CD4-positive, alpha-beta T cell treated with Interleukin-6 at 100 ng/mL for 8 hours (primary cell): ENCODE data around the gene LRRC9.
A peak's percentile ranks its signal among the peaks of the same experiment; 100 is the strongest.
"Not testable (repeated sequence)": the region's sequence is repeated elsewhere in the genome, so short reads cannot be mapped to it uniquely, and the experiment has no call there.

ENCODE experiments used
- DNase-seq: peaks from one replicate; pipeline ENCODE4 v3.0.0-alpha.2; 2020; ENCODE audit warnings: mixed read lengths, low spot score

The LRRC9 gene

DNA sequence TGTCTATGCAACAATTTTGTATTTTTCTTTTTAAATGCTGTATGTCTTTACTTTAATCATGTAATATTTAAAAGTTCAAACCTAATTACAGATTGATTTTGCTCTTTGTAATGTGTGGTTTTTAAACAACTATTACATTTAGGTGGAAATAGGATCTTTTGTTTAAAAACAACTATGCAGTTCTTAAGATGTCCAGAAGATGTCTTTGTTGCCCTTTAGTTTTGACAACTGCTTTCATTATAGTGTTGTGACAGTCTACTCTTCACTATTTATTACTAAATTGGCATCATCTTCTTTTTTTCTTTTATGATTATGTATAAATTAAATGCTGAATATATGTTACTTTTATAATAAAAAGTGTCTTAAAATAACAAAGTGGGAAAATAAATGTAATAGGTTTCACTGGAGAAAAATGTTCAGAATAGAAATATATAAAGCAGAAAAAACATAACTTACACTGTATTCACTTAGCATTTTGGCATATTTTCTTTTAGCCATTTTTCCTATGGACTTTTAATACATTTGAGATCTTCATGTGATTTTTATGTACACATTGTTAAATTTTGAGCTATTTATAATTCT is 144.6 kb downstream of the LRRC9 start:
- peak; percentile 22 for DNase-seq

DNA sequence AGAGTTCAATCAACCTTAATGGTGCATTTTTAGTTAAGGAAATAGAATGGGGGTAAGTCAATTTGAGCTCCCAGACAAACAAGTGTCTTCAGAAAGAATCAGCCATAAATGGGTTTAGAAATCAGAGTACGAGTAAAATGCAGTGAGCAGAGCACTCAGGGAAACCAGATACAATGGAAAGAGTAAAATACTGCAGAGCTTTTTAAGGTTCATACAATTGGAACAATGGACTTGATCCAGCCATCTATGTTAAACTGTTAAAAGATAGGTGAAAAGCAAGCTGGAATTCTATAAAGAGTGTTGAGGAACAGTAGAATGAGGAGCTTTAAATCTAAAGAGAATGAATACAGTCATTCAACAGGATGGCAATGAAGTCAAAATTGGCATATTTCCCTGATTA is 147.9 kb downstream of the LRRC9 start:
- no peak for DNase-seq

DNA sequence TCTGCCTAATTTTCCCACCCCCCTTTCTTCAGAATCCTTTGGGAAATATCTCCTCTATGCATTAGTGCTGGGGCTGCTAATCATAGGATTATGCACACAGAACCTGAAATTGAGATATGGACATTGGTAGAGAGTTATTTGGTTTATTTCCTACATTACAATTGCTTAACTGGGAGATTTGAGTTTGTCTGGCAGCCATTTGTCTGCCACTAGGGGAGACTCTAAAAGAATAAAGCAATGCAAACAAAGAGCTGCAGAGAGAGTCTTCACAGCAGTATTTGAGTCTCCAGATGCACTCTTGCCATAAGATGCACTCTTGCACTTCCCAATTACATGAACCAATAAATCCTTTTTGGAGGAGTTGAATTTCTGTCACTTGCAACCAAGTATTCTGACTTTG is 159.8 kb downstream of the LRRC9 start:
- DNase-seq, result no peak

DNA sequence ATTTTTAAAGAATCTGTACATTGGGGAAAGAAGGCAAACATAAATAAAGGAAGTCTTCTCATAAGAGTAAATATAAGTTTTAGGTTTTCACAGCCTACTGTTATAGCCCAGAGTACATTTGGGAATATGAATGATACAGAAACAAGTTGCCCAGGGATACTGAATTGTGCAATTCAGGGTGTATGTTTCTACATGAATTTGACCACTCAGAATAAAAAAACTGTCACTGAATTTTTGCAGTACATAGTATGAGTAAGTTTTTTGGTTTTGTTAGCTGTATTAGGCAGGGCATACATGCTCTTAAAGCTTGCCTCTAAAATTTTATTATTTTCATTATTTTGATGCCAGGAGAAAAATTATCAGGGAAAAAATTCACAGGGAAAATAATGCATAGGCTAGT is 165.1 kb downstream of the LRRC9 start:
- DNase-seq, result no peak

DNA sequence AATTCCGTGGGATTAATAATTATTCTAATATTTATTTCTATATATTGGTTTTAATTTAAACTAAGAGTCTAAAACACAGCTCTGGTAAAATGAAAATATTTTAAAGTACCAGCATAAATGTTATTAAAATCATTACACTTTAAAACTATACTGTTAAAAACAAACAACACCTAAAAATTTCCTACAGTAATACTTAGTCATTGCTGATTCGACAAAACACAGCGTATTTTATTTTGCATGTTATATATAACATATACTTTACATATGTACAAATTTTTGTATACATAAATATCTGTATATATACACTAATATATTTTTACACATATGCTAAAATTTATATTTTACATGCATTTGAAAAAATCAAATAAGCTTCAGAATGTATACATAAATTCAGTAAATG is 165.7 kb downstream of the LRRC9 start:
- DNase-seq, result no peak

DNA sequence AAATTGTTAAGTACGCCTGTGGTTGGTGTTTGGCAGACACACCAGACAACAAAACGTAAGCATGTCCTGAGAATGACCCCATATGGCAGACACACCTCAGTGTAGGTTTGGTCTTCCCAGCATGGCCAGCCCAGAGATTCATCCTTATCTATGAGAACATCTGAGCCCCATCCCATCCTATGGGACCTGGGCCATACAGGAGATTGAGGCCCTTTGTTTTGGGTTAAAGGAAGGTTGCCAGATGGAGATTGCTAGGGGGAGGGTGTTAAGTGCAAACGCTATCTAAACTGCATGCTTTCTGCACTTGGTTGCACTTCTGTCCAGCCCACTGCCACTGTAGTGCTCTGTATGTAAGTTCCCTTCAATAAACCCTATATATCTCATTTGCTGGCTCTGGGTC is 167.7 kb downstream of the LRRC9 start:
- DNase-seq, result no peak

DNA sequence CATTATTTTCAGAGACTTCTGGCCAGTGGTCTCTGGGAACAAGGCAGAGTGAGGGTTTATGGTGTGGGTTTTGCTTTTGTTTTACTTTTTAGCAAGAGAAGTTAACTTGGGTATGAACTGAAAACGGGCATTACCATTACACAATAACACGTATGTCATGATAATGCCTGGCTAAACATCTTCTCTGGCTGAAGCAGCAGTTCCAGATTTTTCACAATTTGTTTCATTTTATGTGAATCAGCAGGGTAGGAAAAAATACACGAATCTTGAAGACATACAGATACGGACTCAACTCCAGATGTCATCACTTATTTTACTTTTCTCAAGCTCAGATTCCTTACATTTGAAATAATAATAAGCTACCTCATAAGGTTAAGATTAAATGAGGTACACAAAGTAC is 169.3 kb downstream of the LRRC9 start:
- no peak for DNase-seq

DNA sequence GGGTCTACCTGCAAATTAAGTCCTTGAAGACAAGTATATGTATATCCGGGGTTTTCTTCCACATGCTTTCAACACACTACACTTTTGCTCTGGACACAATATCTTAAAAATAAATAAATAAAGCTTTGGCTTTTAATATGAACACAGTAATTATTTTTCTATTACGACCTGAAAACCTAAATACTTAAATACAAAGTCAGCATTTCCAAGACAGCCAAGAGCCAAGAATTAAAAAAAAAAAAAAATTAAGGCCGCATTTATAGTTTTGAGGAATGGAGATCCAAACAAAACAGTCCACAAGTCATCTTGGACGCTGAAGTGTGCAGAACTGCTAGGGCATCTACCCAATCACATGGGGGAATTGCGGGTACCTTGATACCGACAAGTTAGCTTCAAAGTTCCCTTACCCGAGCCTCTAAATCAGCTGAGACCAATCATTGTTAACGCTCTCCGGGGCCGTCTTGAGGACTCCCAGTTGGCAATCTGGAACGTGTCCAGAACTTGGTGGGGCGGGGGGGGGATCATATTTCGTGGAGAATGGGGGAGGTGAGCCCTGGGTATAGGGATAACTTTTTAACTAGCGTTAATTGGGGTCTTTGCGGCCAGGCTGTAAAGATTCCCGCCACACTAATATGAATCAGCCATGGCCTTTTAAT is 171.0 kb downstream of the LRRC9 start:
- DNase-seq, result peak; percentile 6

DNA sequence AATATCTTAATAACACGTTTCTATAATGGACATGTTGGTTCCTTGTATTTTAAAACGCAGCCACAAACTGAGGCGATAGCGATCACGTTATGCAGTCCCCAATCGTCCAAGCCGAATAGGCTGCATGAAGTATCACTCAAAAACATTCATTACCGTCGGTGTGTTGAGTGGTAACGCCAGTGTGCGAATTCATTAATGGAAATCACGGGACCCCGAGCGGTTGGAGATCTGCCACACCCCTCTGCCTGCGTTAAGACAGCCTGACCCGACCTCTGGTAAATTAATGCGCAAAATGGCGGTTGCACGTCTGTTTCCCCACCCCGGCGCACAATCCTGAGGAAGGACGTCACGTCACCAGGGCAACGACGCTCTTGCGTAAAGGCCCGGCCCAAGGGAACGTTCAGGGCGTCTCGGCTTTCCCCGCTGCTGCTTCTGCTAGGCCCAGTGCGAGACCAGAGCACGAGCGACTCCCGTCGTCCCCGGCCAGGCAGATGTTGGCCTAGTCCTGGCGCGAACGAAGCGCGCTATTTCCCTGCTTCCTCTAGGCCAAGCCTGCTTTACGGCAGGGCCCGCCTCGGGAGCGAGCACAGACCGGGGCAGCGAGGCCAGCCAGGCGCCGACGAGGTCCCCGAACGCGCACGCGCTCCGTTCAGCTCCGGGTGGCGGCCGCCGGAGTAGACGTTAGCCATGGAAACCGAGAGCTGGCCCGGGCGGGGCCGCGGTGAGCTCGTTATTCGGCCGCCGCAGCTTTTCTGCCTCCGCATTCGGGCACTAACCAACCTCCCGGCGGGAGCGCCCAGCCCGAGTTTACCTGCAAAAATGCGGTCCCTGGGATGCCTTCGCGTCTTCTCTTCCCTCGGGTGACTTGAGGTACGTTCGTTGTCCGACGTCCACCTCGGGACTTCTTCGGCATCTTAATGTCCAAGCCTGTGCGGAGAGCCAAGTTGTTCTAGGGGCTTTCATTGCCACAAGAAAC is 171.9 kb downstream of the LRRC9 start, which contains the start of gene PCNX4:
PCNX4 (plus strand) TSS at position 374 of the 976 bp plus-strand sequence. CDS start 15,716 bp downstream, outside the sequence.
- DNase-seq, result peak; percentile 93

DNA sequence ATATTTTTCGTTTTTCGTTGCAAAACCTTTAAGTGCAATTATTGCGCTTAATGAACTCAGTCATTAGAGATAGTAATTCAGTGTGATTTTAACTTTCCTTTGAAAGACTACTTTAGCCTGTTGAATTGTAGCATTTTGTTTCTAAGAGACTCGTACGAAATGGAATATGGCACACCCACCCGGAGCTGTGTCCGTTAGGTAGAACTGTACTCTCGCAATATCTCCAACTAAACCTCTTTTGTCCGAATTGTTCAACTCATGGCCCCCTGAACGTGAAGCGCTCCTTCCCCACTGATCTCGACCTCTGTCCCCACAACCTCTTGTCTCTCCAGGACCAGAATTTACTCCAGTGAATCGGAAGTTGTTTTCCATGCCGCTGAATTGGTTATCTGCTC is 172.6 kb downstream of the LRRC9 start:
- no peak for DNase-seq

DNA sequence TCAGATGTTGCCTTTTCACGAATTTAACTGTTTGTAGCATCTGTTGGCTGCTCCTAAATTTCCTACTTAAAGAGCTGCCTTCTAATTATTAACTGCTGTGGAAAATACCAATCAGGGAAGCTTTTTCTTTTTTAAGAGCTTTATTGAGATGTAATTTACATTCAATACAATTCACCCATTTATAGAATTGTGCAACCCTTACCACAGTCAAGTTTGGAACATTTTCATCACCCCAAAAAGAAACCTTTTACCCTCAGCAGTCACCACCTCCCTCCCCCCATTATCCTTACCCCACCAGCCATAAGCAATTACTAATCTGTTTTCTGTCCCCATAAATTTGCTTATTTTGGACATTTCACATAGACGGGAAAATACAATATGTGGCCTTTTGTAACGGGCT is 173.1 kb downstream of the LRRC9 start:
- DNase-seq, result no peak

DNA sequence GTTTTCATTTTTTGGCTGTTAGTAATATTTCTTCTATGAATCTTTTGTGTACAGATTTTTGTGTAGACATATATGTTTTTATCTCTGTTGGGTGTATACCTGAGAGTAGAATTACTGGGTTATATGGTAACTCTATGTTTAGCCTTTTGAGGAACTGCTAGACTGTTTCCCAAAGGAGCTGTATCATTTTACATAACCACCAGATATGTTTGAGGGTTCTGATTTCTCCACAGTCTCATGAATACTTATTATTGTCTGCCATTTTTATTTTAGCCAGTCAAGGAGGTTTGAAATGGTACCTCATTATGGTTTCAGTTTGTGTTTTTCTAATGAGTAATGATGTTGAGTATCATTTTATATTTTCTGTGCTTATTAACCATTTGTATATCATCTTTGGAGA is 173.7 kb downstream of the LRRC9 start:
- no peak for DNase-seq

DNA sequence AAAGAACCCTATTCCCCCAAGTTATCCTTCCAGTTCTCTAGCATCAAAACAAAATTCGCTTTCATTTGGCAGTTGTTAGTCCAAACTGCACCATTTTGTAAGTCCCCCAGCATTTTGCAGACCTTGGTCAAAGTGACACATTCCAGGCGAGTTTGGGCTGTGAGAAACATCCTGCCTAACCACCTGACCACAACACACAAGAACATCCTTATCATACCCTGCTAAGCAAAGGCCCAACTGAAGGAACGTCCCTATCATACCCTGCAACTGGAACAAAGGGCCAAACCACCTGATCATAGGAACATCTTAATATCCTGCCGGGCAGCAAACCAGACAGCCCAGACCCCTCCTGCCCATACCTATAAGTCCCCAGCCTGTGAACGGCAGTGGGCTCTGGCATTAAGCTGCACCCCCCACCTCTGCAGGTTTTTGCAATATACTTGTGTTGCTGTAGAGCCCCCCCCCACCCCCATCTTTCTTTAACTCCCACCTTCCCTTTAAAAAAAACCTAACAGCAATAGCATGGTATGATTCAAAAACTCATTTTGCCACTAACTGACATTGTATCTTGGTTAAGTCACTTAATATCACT is 174.5 kb downstream of the LRRC9 start:
- no peak for DNase-seq

DNA sequence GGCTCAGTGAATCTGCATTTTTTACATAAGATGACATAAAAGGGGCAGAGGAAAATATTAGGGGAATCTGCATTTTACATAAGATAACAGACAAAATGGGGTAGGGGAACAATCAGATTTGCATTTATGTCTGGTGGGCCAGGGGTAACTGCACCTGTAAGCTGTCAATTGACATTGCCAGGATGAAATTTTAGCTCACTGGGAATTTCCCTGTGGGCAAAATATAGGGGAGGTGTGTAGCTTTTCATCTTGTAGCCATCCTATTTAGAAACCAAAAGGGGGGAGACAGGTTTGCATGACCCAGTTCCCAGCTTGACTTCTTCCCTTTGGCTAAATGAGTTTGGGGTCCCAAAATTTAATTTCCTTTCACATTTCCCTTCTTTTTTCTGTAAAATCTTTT is 175.3 kb downstream of the LRRC9 start:
- DNase-seq, result no peak

DNA sequence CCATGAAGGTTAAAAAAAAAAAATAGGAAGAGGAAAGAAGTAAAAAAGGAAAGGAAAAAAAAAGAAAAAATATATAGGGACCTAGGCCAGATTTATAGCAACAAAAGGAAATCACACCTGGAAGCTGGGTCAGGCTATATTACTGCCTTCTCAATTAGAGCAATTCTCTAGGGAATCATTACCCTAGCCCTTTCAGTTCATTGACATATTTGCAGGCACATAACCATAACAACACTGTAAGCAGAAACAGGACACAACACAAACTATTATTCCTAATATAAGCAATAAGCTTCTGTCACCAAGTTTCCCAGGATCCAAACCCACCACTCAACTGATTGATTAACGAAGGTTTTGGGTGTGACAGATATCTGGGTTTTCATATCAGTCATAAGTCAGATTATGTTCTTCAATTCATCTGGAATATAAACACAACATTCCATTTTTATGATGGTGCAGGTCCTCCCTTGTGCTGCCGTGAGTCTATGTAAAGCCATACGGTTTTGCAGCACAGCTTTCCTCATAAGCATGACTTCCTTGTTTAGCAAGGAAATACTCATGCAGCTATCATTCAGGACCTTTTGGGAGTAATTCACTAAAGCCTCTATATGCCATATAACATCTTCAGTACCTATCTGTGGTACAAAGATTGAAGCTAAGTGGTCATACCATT is 176.0 kb downstream of the LRRC9 start:
- no peak for DNase-seq

DNA sequence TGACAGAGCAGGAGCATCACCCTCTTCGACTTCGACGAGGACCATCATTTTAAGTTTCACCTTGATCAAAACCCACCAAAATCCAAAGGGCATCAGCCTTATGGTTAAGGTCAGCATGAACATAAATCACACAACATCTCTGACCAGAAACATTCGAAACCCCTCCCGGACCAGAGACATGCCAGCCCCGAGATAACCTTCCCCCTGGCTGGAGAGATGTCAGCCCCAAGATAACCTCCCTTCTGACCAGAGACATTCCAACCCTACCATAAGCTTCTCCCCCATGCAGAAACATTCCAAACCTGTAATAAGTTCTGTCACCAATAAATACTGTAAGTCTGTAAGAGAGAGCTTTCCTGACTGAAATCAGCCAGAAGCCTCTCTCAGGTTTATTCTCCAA is 178.0 kb downstream of the LRRC9 start:
- DNase-seq, result no peak

DNA sequence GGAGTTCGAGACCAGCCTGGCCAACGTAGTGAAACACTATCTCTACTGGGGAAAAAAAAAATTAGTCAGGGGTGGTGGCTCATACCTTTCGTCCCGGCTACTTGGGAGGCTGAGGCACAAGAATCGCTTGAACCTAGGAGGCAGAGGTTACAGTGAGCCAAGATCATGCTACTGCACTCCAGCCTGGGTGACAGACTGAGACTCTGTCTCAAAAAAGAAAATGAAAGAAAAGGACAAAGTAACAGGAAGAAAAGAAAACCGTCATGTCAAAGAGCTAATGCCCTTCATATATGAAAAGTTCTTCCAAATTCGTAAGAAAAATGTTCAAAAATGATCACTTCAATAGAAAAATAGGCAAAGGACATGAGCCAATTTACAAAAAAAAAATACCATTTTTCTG is 179.9 kb downstream of the LRRC9 start:
- DNase-seq, result not testable (repeated sequence)

DNA sequence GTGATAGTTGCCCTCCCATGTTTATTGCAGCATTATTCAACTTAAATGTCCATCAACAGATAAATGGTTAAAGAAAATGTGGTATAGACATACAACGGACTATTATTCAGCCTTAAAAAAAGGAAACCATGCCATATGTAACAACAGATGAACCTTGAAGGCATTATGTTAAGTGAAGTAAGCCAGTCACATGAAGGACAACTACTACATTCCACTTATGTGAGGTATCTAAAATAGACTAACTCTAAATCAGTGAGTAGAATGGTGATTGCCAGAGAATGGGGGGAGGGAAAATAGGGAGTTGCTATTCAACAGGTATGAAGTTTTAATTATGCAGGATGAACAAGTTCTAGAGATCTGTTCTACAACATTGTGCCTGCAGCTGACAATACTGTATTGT is 181.8 kb downstream of the LRRC9 start:
- DNase-seq, result no peak

DNA sequence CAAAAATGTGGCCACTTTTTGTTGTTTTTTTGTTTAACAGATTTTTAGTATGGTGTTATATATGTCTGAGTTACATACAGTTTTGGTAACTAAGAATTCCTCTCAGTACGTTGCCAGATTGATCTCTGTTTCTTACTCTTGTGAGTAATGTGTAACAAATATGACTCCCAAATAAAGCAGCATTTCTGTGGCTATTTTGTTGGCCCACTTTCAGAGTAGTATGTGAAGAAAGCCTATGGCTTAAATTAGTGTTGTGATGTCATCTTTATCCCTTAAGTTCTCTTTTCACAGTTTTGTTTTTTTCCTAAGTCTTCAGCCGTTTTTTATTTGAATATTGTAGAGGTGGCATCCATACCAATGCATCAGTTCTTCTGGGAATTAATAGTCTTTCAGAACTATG is 182.4 kb downstream of the LRRC9 start:
- no peak for DNase-seq

DNA sequence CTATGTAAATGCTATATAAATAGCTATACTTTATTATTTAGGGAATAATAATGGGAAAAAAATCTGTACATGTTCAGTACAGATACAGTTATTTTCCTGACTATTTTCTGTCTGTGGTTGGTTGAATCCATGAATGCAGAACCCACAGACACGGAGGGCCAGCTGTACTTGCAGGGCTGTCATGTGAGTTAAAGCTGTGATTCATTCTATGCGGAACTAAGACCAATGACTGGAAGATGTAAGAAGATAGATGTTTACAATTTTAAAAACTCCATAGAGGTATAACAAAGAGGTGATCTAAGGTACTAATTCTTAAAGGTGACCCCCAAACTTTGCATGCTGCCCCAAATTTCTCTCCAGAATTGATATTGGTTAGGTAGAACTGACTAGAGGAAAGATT is 186.4 kb downstream of the LRRC9 start:
- DNase-seq, result no peak

DNA sequence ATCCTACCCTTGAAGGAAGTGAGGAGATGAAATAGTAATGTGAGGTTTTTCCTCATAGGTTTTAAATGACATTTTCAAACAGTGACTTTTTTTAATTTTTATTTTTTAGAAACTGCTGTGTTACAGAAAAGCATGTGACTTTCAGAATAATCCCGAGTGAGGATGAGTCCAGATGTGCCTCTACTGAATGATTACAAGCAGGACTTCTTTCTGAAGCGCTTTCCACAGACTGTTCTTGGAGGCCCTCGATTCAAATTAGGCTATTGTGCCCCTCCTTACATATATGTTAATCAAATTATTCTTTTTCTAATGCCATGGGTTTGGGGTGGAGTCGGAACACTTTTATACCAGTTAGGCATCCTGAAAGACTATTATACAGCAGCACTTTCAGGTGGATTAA is 187.5 kb downstream of the LRRC9 start:
- no peak for DNase-seq

DNA sequence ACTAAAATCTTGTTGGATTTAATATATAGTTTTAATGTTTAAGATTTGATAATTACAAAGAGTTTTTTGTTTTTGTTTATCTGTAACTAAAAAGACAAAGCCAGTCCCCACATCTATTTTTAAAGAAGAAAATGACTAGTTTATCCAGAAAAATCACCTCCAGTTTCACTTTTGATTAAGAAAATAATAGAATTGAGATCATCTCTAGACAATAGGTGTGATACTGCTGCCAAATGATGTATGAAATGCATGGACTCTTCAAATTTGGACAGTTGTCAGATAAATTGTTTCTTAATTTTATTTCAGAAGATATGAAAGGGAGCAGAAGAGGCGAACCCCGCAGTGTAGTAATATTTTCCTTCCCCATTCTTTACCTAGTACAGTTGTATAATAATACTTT is 191.8 kb downstream of the LRRC9 start:
- no peak for DNase-seq
